ENCODE data around the gene NDUFAF4. TPM values are rescaled to one million over a fixed set of nuclear protein-coding genes. Genes with fewer than 3 reads are reported as not detected.

The NDUFAF4 gene
- total and polyA plus RNA-seq, 2 donors (not counting 3 experiments of a cell fraction or from before 2014, with no cell fraction given) = 8.8 to 44.6 TPM

GRCh38 chr6:96942676-96943075 lies 45.0 kb upstream of the NDUFAF4 start:
- H3K9ac ChIP-seq (replicated peaks; ENCODE audit: extremely low read depth, insufficient read depth, low read length) = no peak overlapping the region
- H2AFZ ChIP-seq (ENCODE audit: low read depth, low read length) = no peak overlapping the region
- intact Hi-C loops (cut with micrococcal nuclease) = no loop called here
- H3K79me2 ChIP-seq (ENCODE audit: control insufficient read depth, insufficient read depth, low read length) = no peaks in the 10 kb centered on the region
- H4K20me1 ChIP-seq (replicated peaks; ENCODE audit: control insufficient read depth, extremely low read depth, insufficient read depth, low read length) = no peaks in the 10 kb centered on the region
- TF ChIP-seq POLR2A (IDR thresholded peaks at IDR 0.05; ENCODE audit: low read depth, low read length) (no peak), MYC (IDR thresholded peaks at IDR 0.05; ENCODE audit: low read depth, low read length) (no peak), JUN (IDR thresholded peaks at IDR 0.05; ENCODE audit: borderline replicate concordance, insufficient read depth, insufficient read length, low read depth) (no peak), CTCF (IDR thresholded peaks at IDR 0.05; ENCODE audit: extremely low read depth in 1 of 2, insufficient read depth in 1 of 2, low read depth in 1 of 2, low read length in 2 of 2) (no peak), GATA2 (IDR thresholded peaks at IDR 0.05; ENCODE audit: insufficient read depth, insufficient read length, low read depth, low read length) (no peak), MAX (IDR thresholded peaks at IDR 0.05; ENCODE audit: insufficient read depth, insufficient read length) (no peak), FOS (IDR thresholded peaks at IDR 0.05; ENCODE audit: borderline replicate concordance, insufficient read depth, low read length) (no peak), POLR2AphosphoS5 (IDR thresholded peaks at IDR 0.05; ENCODE audit: insufficient read depth, low read depth, low read length) (no peak), EZH2 (IDR thresholded peaks at IDR 0.05; ENCODE audit: borderline replicate concordance, low read depth, low read length, severe bottlenecking) (no peak)
- FAIRE-seq (no peak), DNase-seq (ENCODE audit: low read depth, low spot score) (no peak)
- no TSS peak for BruUV-seq (replicated peaks)
- no peaks in the 10 kb centered on the region for H3K9me1 ChIP-seq (replicated peaks; ENCODE audit: control insufficient read depth, extremely low read depth, insufficient read depth, low read length)
- dilution Hi-C loops (cut with MboI; ENCODE audit: extremely low pct_ligation_motif_present, low sequenced_read_pairs) = no loop called here
- no peaks in the 10 kb centered on the region for H3K9me3 ChIP-seq (replicated peaks; ENCODE audit: control insufficient read depth, insufficient read depth, low read length)
- ChIA-PET CTCF (no interaction called here), POLR2A (no interaction called here)
- no peak overlapping the region for H3K4me3 ChIP-seq (replicated peaks in 1 of 3; ENCODE audit: insufficient read depth in 1 of 3, low read depth in 1 of 3, low read length in 3 of 3)
- H3K27ac ChIP-seq (ENCODE audit: insufficient read depth, low read depth, low read length) = no peak overlapping the region
- no peak overlapping the region for H3K4me2 ChIP-seq (ENCODE audit: insufficient read depth, low read length)
- H3K4me1 ChIP-seq (ENCODE audit: control insufficient read depth, extremely low read depth, insufficient read depth, low read length) = peaks cover 14% of the 10 kb centered on the region
- no peaks in the 10 kb centered on the region for H3K36me3 ChIP-seq (ENCODE audit: control insufficient read depth in 2 of 2, extremely low read depth in 1 of 2, insufficient read depth in 2 of 2, low read length in 2 of 2)
- peaks cover 5% of the 10 kb centered on the region in 2 experiments for H3K27me3 ChIP-seq (ENCODE audit: control insufficient read depth in 2 of 2, insufficient read depth in 2 of 2, low read length in 2 of 2)

Data from endothelial cell of umbilical vein (primary cell).